HCEC 1CT (cell line): Measurements from ENCODE around the gene ERN2.
A peak's percentile ranks its signal among the peaks of the same experiment; 100 is the strongest.
"Not testable (repeated sequence)": the region's sequence is repeated elsewhere in the genome, so short reads cannot be mapped to it uniquely, and the experiment has no call there.

Experiments
- DNase-seq: peaks from one replicate; pipeline ENCODE4 v3.0.0-alpha.2; 2017

The ERN2 gene

GRCh38 chr16:23712976-23713375, at the start of gene ERN2:
Gene ERN2 (minus strand): TSS chr16:23713222. CDS start chr16:23713187, 35 bp downstream.
- DNase-seq, result no peak

- DNase-seq, result no peak
Measured at GRCh38 chr16:23757937-23758619, 45.1 kb upstream of the ERN2 start.

- no peak for DNase-seq
Measured at GRCh38 chr16:23757116-23757515, 44.1 kb upstream of the ERN2 start.

GRCh38 chr16:23755484-23755809, 42.4 kb upstream of the ERN2 start:
- DNase-seq, result no peak

- DNase-seq, result no peak
Measured at GRCh38 chr16:23754594-23755483, 41.8 kb upstream of the ERN2 start, which contains the start of gene CHP2. Gene CHP2 (plus strand): TSS chr16:23755026. CDS start chr16:23755050, 24 bp downstream.

- no peak for DNase-seq
Measured at GRCh38 chr16:23753908-23754593, 41.0 kb upstream of the ERN2 start.

GRCh38 chr16:23751053-23751452, 38.0 kb upstream of the ERN2 start:
- DNase-seq, result not testable (repeated sequence)

- no peak for DNase-seq
Measured at GRCh38 chr16:23748630-23749029, 35.6 kb upstream of the ERN2 start.

- no peak for DNase-seq
Measured at GRCh38 chr16:23745263-23745662, 32.2 kb upstream of the ERN2 start.

GRCh38 chr16:23742766-23743165, 29.7 kb upstream of the ERN2 start:
- no peak for DNase-seq

- DNase-seq, result no peak
Measured at GRCh38 chr16:23741675-23742303, 28.8 kb upstream of the ERN2 start.

- DNase-seq, result no peak
Measured at GRCh38 chr16:23739516-23739915, 26.5 kb upstream of the ERN2 start.

- not testable (repeated sequence) for DNase-seq
Measured at GRCh38 chr16:23737423-23738028, 24.5 kb upstream of the ERN2 start.

GRCh38 chr16:23734176-23734893, 21.3 kb upstream of the ERN2 start:
- no peak for DNase-seq

GRCh38 chr16:23729503-23730424, 16.7 kb upstream of the ERN2 start:
- peak; percentile 35 for DNase-seq

GRCh38 chr16:23728112-23728477, 15.1 kb upstream of the ERN2 start:
- DNase-seq, result no peak

- DNase-seq, result no peak
Measured at GRCh38 chr16:23726710-23727109, 13.7 kb upstream of the ERN2 start.

GRCh38 chr16:23724785-23725131, 11.7 kb upstream of the ERN2 start:
- DNase-seq, result no peak

GRCh38 chr16:23724096-23724784, 11.2 kb upstream of the ERN2 start:
- DNase-seq, result no peak

GRCh38 chr16:23722613-23723240, 9.7 kb upstream of the ERN2 start:
- DNase-seq, result not testable (repeated sequence)
